GM12878 (cell line): ENCODE measurements around the gene LIPA. TPM values are rescaled to one million over a fixed set of nuclear protein-coding genes. Genes with fewer than 3 reads are reported as not detected.
A peak's percentile ranks its signal among the peaks of the same experiment; 100 is the strongest.

Experiments used
- ATAC-seq: fragments of 200-7000 bp; cut with Tn5 transposase; 3 replicates; pipeline ENCODE4 v1.9.1; 2020; ENCODE audit warnings: mild to moderate bottlenecking, moderate library complexity
- BruUV-seq: library from RNA; stranded (reverse); fragments of 400-500 nt; replicated peaks from 2 replicates; lab custom pipeline; 2021; lab: Mats Ljungman, UMichigan
- CTCF ChIA-PET: fragments of 300-600 bp; sonication (Branson Sonifier 250); formaldehyde crosslinking; extraction: SDS; loops from one replicate; lab custom pipeline; 2021; ENCODE audit warnings: inconsistent platforms; lab: Yijun Ruan, JAX
- POLR2A ChIA-PET: fragments of 350-600 bp; formaldehyde crosslinking; extraction: SDS; loops from one replicate; lab custom pipeline; 2021; ENCODE audit warnings: inconsistent platforms; lab: Charles Lee
- RAD21 ChIA-PET: fragments of 300-600 bp; sonication (Branson Sonifier 250); formaldehyde crosslinking; loops from one replicate; lab custom pipeline; 2023; ENCODE audit warnings: antibody characterized with exemption; ENCODE audit not compliant: unreplicated experiment; lab: Charles Lee
- SMC1A ChIA-PET: fragments of 300-600 bp; sonication (Branson Sonifier 250); formaldehyde crosslinking; loops from one replicate; lab custom pipeline; 2023; ENCODE audit not compliant: unreplicated experiment, uncharacterized antibody; lab: Charles Lee
- DNase-seq: peaks from one replicate; pipeline ENCODE4 v3.0.0-alpha.2; 2011; ENCODE audit warnings: low read depth, low spot score
- FAIRE-seq: peaks from 3 replicates; lab custom pipeline; 2011; peaks lifted over from hg19 to GRCh38; lab: Jason Lieb, UNC
- H2AFZ ChIP-seq: 2 replicates; pipeline ENCODE4 v1.6.0; 2011; ENCODE audit warnings: low read depth, low read length, control low read depth; ENCODE audit not compliant: control insufficient read depth
- H3K27ac ChIP-seq: 2 replicates; pipeline ENCODE4 v1.5.1; 2011; ENCODE audit warnings: control low read depth; ENCODE audit not compliant: control insufficient read depth, insufficient read depth
- H3K27me3 ChIP-seq, 2 experiments: replicated peaks in 1 of 2; 2 replicates each; pipeline versions ENCODE4 v1.6.0 to v1.6.1; 2011; ENCODE audit warnings: low read length in 1 of 2; ENCODE audit not compliant: control insufficient read depth in 2 of 2, insufficient read depth in 2 of 2
- H3K36me3 ChIP-seq, 2 experiments: 2 replicates each; pipeline ENCODE4 v1.5.1; 2011; ENCODE audit warnings: low read length in 1 of 2; ENCODE audit not compliant: control insufficient read depth in 2 of 2, insufficient read depth in 2 of 2
- H3K4me1 ChIP-seq: 2 replicates; pipeline ENCODE4 v1.6.1; 2011; ENCODE audit warnings: mild to moderate bottlenecking, low read length, moderate library complexity, mixed read lengths; ENCODE audit not compliant: control insufficient read depth, insufficient read depth
- H3K4me2 ChIP-seq: 2 replicates; pipeline ENCODE4 v1.6.0; 2011; ENCODE audit warnings: control low read depth; ENCODE audit not compliant: control insufficient read depth, insufficient read depth
- H3K4me3 ChIP-seq: fragments of 200-600 bp; sonication (generic); 2 replicates; pipeline ENCODE4 v1.5.1; 2016
- H3K79me2 ChIP-seq: 2 replicates; pipeline ENCODE4 v1.6.0; 2011; ENCODE audit warnings: low read length; ENCODE audit not compliant: control insufficient read depth, insufficient read depth
- H3K9ac ChIP-seq: 2 replicates; pipeline ENCODE4 v1.8.0; 2011; ENCODE audit warnings: low read length, control low read depth, mixed read lengths; ENCODE audit not compliant: control insufficient read depth, insufficient read depth
- H3K9me3 ChIP-seq: replicated peaks from 3 replicates; pipeline ENCODE4 v1.5.1; 2011; ENCODE audit warnings: mild to moderate bottlenecking, low read length; ENCODE audit not compliant: control insufficient read depth, insufficient read depth
- H4K20me1 ChIP-seq: 2 replicates; pipeline ENCODE4 v1.6.0; 2011; ENCODE audit not compliant: control insufficient read depth, insufficient read depth
- HDAC2 ChIP-seq: fragments of 200-600 bp; sonication (generic); IDR thresholded peaks from 2 replicates; pipeline ENCODE4 v1.6.1; 2017
- LARP7 ChIP-seq: fragments of 450-650 bp; IDR thresholded peaks from 2 replicates; pipeline ENCODE4 v1.6.1; 2017; ENCODE audit warnings: mild to moderate bottlenecking
- MEF2B ChIP-seq: fragments of 450-650 bp; IDR thresholded peaks from 2 replicates; pipeline ENCODE4 v1.6.1; 2018; ENCODE audit warnings: mild to moderate bottlenecking, moderate library complexity; ENCODE audit not compliant: partially characterized antibody, poor library complexity, severe bottlenecking
- NR2F1 ChIP-seq: fragments of 450-650 bp; conservative IDR thresholded peaks from 2 replicates; pipeline ENCODE4 v1.6.1; 2017; ENCODE audit warnings: mild to moderate bottlenecking
- SPI1 ChIP-seq: IDR thresholded peaks from 2 replicates; pipeline ENCODE4 v1.6.1; 2011; ENCODE audit warnings: low read depth, mild to moderate bottlenecking, low read length, moderate library complexity, borderline replicate concordance; ENCODE audit not compliant: insufficient read depth
- WGBS: methylation state at CpG from one replicate; pipeline ENCODE4 v1.1.6; 2016; ENCODE audit warnings: low lambda C conversion rate; ENCODE audit not compliant: insufficient replicate concordance, insufficient coverage; ENCODE audit errors: missing lambda C conversion rate; 5-methylcytosine and 5-hydroxymethylcytosine counted together
- in situ Hi-C: fragments of 300-500 bp; cut with MboI; formaldehyde crosslinking; loops from 9 replicates; pipeline ENCODE4 v1.14.3; 2018; ENCODE audit warnings: mixed read lengths
- intact Hi-C: fragments of 100-400 bp; cut with micrococcal nuclease; formaldehyde crosslinking; loops from one replicate; pipeline ENCODE4 v1.14.2; 2022; ENCODE audit not compliant: unreplicated experiment
- polyA plus RNA-seq, 11 experiments: library from polyadenylated mRNA; depleted of rRNA in 4 of 11; unstranded in 6 of 11; stranded (reverse) in 5 of 11; fragments of >200 nt; fragmentation: Nextera tagmentation in 4 of 11; fragmentation: Illumina TruSeq in 1 of 11; extraction: Ambion mirVana in 4 of 11; extraction: Trizol in 1 of 11; gene quantifications; 1 replicate in 1 of 11; 2 replicates in 10 of 11; pipeline versions ENCODE4 v1.2.1 to v1.2.3, GENCODE V29; 2011 to 2016; ENCODE audit warnings: inconsistent platforms in 2 of 11, missing spikeins in 2 of 11, low read depth in 1 of 11
- total RNA-seq, 4 experiments: library from RNA; depleted of rRNA in 3 of 4; stranded (reverse); fragments of >200 nt in 3 of 4; fragmentation: Illumina TruSeq in 1 of 4; extraction: Trizol in 1 of 4; gene quantifications; 2 replicates each; pipeline versions ENCODE4 v1.2.1 to v1.2.3, GENCODE V29; 2013 to 2021
- TF ChIP-seq, protein P1 (sequence below): fragments of 450-650 bp; IDR thresholded peaks from 2 replicates; pipeline ENCODE4 v1.6.1; 2016; ENCODE audit warnings: mild to moderate bottlenecking, moderate library complexity, borderline replicate concordance
- TF ChIP-seq, protein P2 (sequence below): IDR thresholded peaks from 2 replicates; pipeline ENCODE4 v1.6.1; 2012; ENCODE audit warnings: low read depth, low read length, improper control_type of control experiment
- TF ChIP-seq, protein P3 (sequence below): IDR thresholded peaks from 2 replicates; pipeline ENCODE4 v1.6.1; 2012; ENCODE audit warnings: low read length, inconsistent platforms

The LIPA gene
- total and polyA plus RNA-seq, 10 of the 15 experiments (the other 5 are each of a cell fraction or from before 2014, with no cell fraction given), result 31.1 to 50.3 (median 39.5) TPM

DNA sequence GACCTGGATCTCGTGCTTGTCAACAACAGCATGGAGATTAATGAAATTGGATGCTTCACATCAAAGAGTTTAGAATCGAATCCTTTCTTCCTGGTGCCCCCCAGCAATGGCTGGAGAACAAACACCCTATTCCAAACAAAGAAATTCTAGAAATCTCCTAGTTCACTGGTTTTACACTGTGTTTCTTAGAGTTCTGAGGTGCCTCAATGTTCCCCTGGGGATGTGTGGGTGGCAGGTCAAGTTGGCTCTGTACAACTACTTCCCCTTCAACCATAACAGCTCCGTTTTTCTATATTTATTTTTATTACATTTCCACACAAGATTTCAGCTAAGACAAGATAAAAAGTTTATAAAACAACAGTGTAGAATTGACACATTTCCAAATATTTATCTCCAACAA is 66.9 kb downstream of the LIPA start:
- Histone ChIP-seq H2AFZ (no peak overlapping the region), H3K79me2 (no peaks in the 10 kb centered on the region), H3K4me3 (no peak overlapping the region), H3K4me1 (no peaks in the 10 kb centered on the region), H4K20me1 (no peaks in the 10 kb centered on the region), H3K27ac (no peak overlapping the region), H3K9me3 (peaks cover 2% of the 10 kb centered on the region; the same call in 1 of the 3 replicates), H3K4me2 (no peak overlapping the region), H3K9ac (no peak overlapping the region), H3K27me3 (peaks cover 0 to 2% of the 10 kb centered on the region in 2 experiments; a peak in 1 of 4 replicates), H3K36me3 (no peaks in the 10 kb centered on the region)
- SMC1A ChIA-PET, result interaction anchor here (0.6 to 1.6 kb wide), 8 partner anchors 9 to 25 kb away, joined by 3 to 6 read pairs (median 4); no protein-coding TSS in a partner anchor
- POLR2A ChIA-PET, result no interaction called here
- ATAC-seq (no peak), DNase-seq (no peak), FAIRE-seq (no peak)
- in situ Hi-C loops, result no loop called here
- intact Hi-C loops, result no loop called here
- WGBS, result 0% methylated on average over 3 of the region's 3 CpGs
- CTCF ChIA-PET, result interaction anchor here (0.7 to 1.9 kb wide), 3 partner anchors 10 to 649 kb away, joined by 3 to 5 read pairs (median 4); no protein-coding TSS in a partner anchor
- BruUV-seq, result no TSS peak
- TF ChIP-seq HDAC2 (no peak), MEF2B (peak; percentile 67), NR2F1 (0 out of 2 replicates have a peak, but pooled peaks have one; percentile 17)
- TF ChIP-seq, all 136 proteins: peak for 2
- RAD21 ChIA-PET, result no interaction called here

DNA sequence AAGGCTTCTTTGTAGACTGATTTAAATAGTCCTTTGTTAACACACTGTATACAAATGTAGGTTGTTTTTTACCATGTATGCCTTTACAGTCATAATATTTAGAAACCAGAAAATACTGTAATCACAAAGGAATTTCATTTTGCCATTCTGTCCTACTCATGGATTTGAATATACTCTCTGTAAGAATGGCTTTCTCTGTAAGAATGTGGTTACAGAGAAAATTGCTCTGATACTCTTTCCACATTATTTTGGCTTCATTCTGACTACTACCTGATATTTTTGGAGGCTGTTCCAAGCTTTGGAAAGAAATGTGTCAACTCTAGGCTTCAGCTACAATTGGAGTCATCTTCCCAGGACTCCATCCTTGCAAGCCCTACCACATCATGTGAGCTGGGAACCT is 68.0 kb downstream of the LIPA start:
- Histone ChIP-seq H3K4me3 (no peak overlapping the region), H2AFZ (no peak overlapping the region), H3K9ac (no peak overlapping the region), H3K27ac (no peak overlapping the region), H3K36me3 (no peaks in the 10 kb centered on the region), H4K20me1 (no peaks in the 10 kb centered on the region), H3K4me2 (no peak overlapping the region), H3K9me3 (peaks cover 2% of the 10 kb centered on the region; the same call in 1 of the 3 replicates), H3K4me1 (no peaks in the 10 kb centered on the region), H3K27me3 (peaks cover 0 to 2% of the 10 kb centered on the region in 2 experiments; a peak in 1 of 4 replicates), H3K79me2 (no peaks in the 10 kb centered on the region)
- RAD21 ChIA-PET, result no interaction called here
- FAIRE-seq (no peak), DNase-seq (no peak), ATAC-seq (no peak)
- CTCF ChIA-PET, result interaction anchor here (0.5 to 1.9 kb wide), 2 partner anchors 11 to 349 kb away, joined by 3 to 5 read pairs; no protein-coding TSS in a partner anchor
- in situ Hi-C loops, result no loop called here
- no TSS peak for BruUV-seq
- POLR2A ChIA-PET, result interaction anchor here (0.6 kb wide), 1 partner anchor 8 kb away, joined by 3 read pairs; no protein-coding TSS in a partner anchor
- SMC1A ChIA-PET, result interaction anchor here (0.9 to 1.1 kb wide), 2 partner anchors 21 to 27 kb away, joined by 3 read pairs; no protein-coding TSS in a partner anchor
- intact Hi-C loops, result no loop called here
- TF ChIP-seq, protein P1, sequence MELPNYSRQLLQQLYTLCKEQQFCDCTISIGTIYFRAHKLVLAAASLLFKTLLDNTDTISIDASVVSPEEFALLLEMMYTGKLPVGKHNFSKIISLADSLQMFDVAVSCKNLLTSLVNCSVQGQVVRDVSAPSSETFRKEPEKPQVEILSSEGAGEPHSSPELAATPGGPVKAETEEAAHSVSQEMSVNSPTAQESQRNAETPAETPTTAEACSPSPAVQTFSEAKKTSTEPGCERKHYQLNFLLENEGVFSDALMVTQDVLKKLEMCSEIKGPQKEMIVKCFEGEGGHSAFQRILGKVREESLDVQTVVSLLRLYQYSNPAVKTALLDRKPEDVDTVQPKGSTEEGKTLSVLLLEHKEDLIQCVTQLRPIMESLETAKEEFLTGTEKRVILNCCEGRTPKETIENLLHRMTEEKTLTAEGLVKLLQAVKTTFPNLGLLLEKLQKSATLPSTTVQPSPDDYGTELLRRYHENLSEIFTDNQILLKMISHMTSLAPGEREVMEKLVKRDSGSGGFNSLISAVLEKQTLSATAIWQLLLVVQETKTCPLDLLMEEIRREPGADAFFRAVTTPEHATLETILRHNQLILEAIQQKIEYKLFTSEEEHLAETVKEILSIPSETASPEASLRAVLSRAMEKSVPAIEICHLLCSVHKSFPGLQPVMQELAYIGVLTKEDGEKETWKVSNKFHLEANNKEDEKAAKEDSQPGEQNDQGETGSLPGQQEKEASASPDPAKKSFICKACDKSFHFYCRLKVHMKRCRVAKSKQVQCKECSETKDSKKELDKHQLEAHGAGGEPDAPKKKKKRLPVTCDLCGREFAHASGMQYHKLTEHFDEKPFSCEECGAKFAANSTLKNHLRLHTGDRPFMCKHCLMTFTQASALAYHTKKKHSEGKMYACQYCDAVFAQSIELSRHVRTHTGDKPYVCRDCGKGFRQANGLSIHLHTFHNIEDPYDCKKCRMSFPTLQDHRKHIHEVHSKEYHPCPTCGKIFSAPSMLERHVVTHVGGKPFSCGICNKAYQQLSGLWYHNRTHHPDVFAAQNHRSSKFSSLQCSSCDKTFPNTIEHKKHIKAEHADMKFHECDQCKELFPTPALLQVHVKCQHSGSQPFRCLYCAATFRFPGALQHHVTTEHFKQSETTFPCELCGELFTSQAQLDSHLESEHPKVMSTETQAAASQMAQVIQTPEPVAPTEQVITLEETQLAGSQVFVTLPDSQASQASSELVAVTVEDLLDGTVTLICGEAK, result no peak
- TF ChIP-seq LARP7 (no peak), SPI1 (no peak)
- TF ChIP-seq, protein P2, sequence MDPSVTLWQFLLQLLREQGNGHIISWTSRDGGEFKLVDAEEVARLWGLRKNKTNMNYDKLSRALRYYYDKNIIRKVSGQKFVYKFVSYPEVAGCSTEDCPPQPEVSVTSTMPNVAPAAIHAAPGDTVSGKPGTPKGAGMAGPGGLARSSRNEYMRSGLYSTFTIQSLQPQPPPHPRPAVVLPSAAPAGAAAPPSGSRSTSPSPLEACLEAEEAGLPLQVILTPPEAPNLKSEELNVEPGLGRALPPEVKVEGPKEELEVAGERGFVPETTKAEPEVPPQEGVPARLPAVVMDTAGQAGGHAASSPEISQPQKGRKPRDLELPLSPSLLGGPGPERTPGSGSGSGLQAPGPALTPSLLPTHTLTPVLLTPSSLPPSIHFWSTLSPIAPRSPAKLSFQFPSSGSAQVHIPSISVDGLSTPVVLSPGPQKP, result no peak
- TF ChIP-seq, protein P3, sequence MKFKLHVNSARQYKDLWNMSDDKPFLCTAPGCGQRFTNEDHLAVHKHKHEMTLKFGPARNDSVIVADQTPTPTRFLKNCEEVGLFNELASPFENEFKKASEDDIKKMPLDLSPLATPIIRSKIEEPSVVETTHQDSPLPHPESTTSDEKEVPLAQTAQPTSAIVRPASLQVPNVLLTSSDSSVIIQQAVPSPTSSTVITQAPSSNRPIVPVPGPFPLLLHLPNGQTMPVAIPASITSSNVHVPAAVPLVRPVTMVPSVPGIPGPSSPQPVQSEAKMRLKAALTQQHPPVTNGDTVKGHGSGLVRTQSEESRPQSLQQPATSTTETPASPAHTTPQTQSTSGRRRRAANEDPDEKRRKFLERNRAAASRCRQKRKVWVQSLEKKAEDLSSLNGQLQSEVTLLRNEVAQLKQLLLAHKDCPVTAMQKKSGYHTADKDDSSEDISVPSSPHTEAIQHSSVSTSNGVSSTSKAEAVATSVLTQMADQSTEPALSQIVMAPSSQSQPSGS, result no peak
